HG03571 (cell line): ENCODE results near the gene KCNS3.

Experiments used
- ATAC-seq: cut with Tn5 transposase; IDR thresholded peaks from one replicate; pipeline ENCODE4 v1.9.1; 2021; ENCODE audit not compliant: unreplicated experiment

The KCNS3 gene

GRCh38 chr2:17878281-17879136, at the start of gene KCNS3:
Gene KCNS3 (plus strand): TSS chr2:17878667. CDS start chr2:17931009, 52,342 bp downstream.
- peak; percentile 87 for ATAC-seq

DNA sequence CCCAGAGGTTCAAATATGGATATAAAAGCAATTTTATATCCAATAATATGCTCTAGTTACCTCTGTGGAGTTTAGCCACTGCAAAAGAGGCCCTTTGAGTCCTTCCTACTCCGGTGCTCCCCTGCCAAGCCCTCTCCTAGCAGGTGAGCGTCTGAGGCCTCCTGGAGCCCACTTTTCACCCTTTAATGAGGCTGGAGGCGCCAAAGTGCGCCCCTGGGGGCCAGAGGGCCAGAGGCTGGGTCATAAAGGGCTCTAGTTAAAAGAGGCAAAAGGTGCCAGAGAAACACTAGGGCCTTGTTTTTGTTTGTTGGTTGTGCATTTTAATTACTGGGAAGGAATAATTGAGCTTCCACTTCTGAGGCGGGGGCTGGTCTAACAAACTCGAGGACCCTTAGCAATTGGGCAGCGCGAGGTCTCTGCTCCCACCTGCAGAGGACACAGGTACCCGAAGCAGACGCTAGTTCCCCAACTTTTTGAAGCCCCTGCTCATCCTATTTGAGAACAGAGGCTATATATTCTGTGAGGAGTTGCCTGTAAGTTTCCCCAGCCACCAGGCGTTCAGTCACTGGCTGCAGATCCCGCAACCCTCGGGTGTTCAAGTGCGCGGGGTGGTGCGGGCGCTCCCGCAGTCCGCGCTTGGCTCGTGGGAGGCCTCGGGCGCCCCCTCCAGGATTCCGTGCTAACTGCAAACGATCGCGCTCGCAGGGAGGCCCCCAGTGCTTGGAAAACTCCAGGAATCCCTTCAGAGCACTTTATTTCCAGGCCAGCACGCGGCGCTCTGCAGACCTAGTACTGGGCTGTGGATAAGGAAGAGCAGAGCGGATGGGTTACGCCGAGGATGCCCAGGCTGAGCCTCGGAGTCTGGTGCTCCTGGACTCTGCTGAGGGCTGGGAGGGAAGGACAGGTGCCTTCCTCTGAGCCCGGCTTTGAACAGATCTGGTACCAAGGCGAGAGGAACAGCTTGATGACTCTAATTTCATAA, 48.1 kb upstream of the KCNS3 start:
- ATAC-seq = peak; percentile 72

DNA sequence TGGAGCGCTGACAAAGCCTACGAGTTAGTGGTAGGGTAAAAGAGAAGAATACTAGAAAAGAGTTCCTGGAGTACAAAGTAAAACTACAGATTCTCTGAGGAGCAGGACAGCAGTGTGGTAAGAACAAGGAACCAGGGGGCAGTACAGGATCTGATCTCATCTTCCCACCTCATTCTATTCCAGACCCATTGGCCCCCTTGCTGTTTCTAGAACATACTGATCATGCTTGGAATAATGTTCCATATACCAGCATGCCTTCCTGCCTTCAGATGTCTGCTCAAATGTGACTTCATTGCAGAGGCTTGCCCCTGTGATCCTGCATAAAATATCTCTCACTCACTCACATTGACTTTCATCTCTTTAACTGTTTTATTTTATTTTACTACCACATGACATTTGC, 43.0 kb upstream of the KCNS3 start:
- no peak for ATAC-seq

DNA sequence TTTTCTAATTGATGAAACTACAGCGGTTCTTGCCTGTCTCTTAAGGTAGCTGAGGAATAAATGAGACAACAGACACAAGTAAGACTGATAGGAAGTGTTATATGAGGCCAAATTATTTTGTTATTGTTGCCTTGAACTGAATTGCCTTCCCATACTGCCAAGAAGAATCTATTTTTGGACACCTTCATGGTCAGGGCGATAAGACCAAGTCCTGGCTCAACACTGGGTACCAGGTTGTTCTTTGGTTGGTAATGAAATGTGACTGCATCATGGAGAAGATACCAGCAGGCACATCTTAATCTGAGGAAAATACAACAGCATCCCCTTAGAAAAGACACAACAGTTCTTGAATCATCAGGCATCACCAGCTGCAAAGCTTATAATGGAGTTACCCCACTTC, 38.5 kb upstream of the KCNS3 start:
- ATAC-seq = no peak

DNA sequence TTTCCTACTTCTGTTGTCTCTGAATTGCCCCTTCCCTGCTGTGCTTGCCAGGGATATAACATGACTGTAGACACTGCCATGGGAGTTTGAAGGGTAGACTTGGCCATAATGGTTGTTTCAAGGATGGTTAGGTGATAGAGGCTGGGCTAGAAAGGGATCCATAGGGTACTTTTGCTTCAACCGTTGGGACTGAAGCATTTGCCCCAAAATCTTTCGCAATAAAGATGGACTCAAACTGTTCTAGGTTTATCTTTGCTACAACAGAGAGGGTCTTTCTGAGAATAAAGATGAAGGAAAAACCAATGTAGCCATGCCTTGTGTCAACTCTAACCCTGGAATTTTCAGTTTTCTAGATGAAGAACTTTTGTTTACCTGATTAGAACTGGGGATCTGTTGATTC, 35.0 kb upstream of the KCNS3 start:
- ATAC-seq = no peak

DNA sequence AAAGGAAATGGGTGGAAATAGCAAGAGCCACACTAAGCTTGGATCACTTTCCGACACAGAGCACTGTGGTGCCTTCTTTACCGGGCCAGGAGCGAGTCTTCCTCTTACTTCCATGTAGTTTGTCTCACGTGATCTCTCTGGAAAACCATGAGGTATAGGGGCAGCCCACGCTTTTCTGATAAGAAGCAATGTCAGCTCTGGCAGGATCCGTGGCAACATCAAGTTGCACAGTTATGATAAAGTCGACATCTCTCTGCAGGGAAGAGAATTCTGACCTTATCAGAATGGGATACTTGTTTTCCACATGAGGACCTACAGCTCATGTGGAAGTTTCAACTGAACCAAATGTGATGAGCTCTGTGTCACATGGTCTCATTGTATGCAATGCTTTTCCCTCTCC, 32.7 kb upstream of the KCNS3 start:
- ATAC-seq = no peak

DNA sequence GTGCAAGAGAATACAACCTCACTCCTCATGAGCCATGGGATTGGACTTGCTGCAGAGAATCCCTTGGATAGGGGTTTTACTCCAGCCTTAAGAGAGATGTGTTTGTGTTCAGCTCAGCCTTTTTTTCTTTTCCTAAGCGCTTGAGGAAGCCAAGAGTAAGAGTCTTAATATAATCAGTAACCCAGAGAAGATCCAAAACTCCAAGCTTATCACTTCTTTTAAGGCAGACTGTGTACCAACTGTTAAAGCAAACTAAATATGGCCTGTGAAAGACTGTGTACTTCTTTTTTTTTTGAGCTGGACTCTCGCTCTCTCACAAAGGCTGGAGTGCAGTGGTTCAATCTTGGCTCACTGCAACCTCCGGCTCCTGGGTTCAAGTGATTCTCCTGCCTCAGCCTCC, 31.8 kb upstream of the KCNS3 start:
- ATAC-seq = no peak

- ATAC-seq = no peak
Observed at GRCh38 chr2:17847236-17847635, 31.2 kb upstream of the KCNS3 start.

- no peak for ATAC-seq
Observed at GRCh38 chr2:17849275-17849674, 29.2 kb upstream of the KCNS3 start.

DNA sequence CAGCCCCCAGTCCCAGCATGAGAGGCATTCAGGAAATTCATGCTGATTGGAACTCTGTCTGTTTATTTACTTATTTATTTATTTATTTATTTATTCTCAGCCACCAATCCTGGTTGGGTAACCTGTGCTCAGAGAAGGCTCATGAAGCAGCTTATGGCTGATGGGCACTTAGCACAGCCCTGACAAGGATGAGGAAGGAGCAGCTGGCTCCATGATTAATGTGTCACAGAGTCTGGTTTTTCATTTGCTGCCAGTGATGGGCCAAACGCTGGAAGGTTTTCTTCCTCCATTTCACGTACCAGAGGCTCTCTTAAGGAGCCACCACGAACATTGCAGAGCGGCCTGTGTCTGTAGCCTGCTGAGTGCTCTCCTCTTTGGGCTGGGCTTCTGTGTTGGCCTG, 28.3 kb upstream of the KCNS3 start:
- no peak for ATAC-seq

- peak; percentile 90 for ATAC-seq
Observed at GRCh38 chr2:17851731-17852585, 26.5 kb upstream of the KCNS3 start.

DNA sequence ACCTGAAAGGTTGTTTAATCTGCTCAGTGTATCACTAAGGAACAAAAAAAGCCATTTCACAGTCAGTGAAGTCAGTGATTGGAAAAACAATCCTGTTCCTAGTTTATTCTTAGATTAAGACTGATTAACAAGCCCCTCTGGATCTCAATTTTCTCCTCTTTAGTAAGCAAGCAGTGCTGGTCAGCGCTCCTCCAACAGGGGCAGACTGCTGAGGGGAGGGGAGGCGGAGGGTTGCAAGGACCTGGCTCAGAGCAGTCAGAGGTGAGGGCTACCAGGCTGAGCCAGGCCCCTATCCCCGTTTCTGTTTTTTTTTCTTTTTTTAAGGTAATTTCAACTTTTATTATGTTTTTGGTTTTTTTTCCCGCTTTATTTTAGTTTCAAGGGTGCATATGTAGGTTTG, 24.7 kb upstream of the KCNS3 start:
- no peak for ATAC-seq

DNA sequence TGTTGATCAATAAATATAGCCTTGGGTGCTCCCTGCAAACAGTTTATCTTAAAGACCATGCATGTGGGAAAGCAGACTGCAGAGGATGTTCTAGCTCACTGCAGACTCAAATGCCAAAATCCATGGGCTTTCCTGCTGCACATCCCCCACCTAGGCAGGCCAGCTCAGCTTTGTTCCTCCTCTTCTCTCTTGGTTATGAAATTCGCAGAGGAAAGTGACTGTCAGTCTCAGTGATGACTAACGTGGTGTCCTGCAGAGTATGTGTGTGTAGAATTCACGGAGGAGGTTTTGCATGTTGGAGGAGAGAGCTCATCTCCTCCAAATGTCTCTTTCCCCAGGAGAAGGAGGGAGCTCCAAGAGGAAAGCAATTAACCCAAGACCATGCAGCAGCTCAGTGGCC, 21.4 kb upstream of the KCNS3 start:
- no peak for ATAC-seq

DNA sequence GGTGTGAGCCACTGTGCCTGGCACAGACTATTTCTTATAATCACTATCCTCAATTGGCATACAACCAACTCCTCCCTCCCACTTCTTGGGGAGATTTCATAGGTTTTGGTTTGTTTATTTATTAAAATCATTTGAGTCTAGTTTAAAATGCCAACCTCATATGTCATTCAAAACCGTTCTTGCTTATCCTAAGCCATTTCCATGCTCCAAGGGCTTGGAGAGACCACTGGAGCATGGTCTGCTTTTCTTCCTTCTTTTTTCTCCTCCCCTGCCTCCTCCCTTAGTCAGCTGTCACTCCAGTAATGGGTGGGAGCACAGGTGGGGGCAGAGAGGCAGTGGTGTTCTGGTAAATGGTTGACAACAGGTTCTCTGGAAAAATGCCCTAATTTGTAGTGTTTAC, 20.4 kb upstream of the KCNS3 start:
- ATAC-seq = no peak

DNA sequence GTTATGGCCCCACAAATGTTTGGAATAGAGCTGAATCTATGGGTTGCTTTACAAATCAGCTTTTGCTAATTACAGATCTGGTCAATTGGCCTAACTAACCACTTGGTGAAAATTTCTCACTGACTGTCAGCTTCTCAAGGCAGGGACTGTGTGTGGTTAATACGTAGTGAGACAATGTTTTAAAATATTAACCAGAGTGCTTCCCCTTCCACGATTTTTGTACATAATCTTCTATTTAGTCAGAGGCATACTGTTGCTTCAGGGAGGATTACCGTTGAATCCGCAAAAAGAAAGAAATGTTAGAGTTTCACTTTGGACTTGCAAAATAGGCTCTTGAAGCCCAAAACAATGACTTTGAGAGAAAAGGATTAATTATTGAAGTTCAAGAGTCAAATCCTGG, 14.9 kb upstream of the KCNS3 start:
- ATAC-seq = no peak

DNA sequence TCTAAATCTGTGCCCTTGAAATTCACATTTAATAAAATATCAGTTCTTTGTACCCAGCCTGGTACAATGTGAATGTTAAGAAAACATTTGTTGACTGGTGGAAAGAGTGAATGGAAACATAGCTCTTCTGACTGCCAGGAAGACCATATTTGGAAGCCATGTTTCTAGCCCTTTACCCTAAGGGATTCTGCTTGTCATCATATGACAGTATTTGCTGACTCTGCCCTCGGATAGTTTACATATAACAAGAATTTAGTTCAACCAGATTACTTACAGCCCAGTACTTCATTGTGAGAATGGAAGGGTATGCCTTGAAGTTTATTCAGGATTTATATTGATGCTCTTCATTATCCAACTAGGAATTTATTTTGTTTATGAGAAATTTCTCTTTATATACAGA, 13.8 kb upstream of the KCNS3 start:
- ATAC-seq = no peak

GRCh38 chr2:17867133-17867532, 11.3 kb upstream of the KCNS3 start:
- ATAC-seq = no peak

DNA sequence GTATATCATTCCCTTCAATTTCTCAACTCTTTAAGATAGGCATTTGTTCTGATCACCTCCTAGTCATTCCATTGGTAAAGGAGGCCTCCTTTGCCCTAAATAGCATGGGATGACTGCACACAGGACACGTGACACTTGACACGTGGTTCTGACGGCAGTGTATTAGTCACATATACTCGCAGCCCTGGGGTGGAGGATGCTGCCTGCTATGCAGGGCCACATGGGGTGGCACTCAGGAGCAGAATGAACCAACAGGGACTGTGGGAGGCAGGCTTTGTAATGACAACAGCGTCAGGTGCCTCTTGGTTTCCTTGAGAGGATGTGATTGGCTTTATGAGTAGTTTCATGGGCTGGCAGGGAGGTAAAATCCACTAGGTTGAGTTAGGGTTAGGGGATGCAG, 9.3 kb upstream of the KCNS3 start:
- ATAC-seq = no peak

DNA sequence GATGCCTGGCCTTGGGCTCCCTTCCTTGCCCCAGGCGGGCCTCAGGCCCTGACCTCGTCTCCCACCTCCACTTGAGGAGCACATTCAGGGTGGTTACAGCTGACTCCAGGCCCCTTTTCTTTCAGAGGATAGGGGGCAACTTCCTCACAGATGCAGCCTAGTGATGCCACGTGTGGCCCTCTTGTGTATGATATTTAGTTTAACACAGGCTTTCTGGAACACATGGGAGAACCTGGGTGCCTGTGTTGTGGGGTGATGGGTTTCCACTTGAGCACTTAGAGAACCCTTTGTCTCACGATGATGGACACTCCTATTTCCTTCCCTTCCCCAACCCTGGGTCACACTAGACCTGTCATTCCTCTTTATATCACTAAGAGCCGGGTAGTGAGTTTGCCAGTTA, 6.8 kb upstream of the KCNS3 start:
- no peak for ATAC-seq

GRCh38 chr2:17873021-17873420, 5.4 kb upstream of the KCNS3 start:
- no peak for ATAC-seq

GRCh38 chr2:17876590-17876989, 1.9 kb upstream of the KCNS3 start:
- ATAC-seq = no peak
